Type B pancreatic cell (in vitro differentiated cells): ENCODE measurements around the gene CEP55. TPM values are rescaled to one million over a fixed set of nuclear protein-coding genes. Genes with fewer than 3 reads are reported as not detected.

ENCODE experiments used
- DNase-seq: peaks from one replicate; pipeline ENCODE4 v3.0.0; 2021; ENCODE audit warnings: mixed read lengths; ENCODE audit not compliant: unreplicated experiment; ENCODE audit errors: extremely low spot score
- H3K27ac Mint-ChIP-seq: 2 replicates; pipeline ENCODE4 v1.8.0; 2021; ENCODE audit warnings: mild to moderate bottlenecking, mixed read lengths
- H3K27me3 Mint-ChIP-seq: 2 replicates; pipeline ENCODE4 v1.8.0; 2021; ENCODE audit warnings: mixed read lengths
- H3K36me3 Mint-ChIP-seq: 2 replicates; pipeline ENCODE4 v1.8.0; 2021; ENCODE audit warnings: mixed read lengths
- H3K4me1 Mint-ChIP-seq: one replicate; pipeline ENCODE4 v1.8.0; 2021; ENCODE audit warnings: mixed read lengths; ENCODE audit not compliant: unreplicated experiment
- H3K4me3 Mint-ChIP-seq: 2 replicates; pipeline ENCODE4 v1.8.0; 2021; ENCODE audit warnings: mild to moderate bottlenecking, mixed read lengths
- H3K9me3 Mint-ChIP-seq: 2 replicates; pipeline ENCODE4 v1.8.0; 2021; ENCODE audit warnings: mixed read lengths
- CTCF ChIP-seq: fragments of 200-600 bp; sonication (generic); conservative IDR thresholded peaks from 2 replicates; pipeline ENCODE4 v1.5.0; 2021; ENCODE audit warnings: antibody characterized with exemption, mild to moderate bottlenecking
- total RNA-seq: library from RNA; stranded (reverse); gene quantifications from 2 replicates; pipeline ENCODE4 v1.2.1, GENCODE V29; 2021; ENCODE audit warnings: low replicate concordance

Gene CEP55
- total RNA-seq, 1 donor from 2014 or later: 14.8 TPM

- TF ChIP-seq CTCF: no peak
- H3K27ac Mint-ChIP-seq: no peak overlapping the region
- no peaks in the 10 kb centered on the region for H3K36me3 Mint-ChIP-seq
- H3K4me3 Mint-ChIP-seq: no peak overlapping the region
- H3K27me3 Mint-ChIP-seq: no peaks in the 10 kb centered on the region
- H3K9me3 Mint-ChIP-seq: no peaks in the 10 kb centered on the region
- no peak for DNase-seq
- H3K4me1 Mint-ChIP-seq: no peaks in the 10 kb centered on the region
Measured at GRCh38 chr10:93488956-93489528, 7.4 kb upstream of the CEP55 start.

- TF ChIP-seq CTCF: no peak
- Mint-ChIP-seq H3K9me3 (no peaks in the 10 kb centered on the region), H3K27ac (no peak overlapping the region), H3K27me3 (no peaks in the 10 kb centered on the region), H3K4me1 (no peaks in the 10 kb centered on the region), H3K4me3 (no peak overlapping the region), H3K36me3 (no peaks in the 10 kb centered on the region)
- no peak for DNase-seq
Measured at GRCh38 chr10:93491602-93492121, 4.8 kb upstream of the CEP55 start.

- Mint-ChIP-seq H3K9me3 (no peaks in the 10 kb centered on the region), H3K4me1 (peaks cover 2% of the 10 kb centered on the region), H3K27ac (no peak overlapping the region), H3K36me3 (no peaks in the 10 kb centered on the region), H3K4me3 (no peak overlapping the region), H3K27me3 (no peaks in the 10 kb centered on the region)
- peak; percentile 61 for TF ChIP-seq CTCF
- no peak for DNase-seq
Measured at GRCh38 chr10:93493162-93493561, 3.2 kb upstream of the CEP55 start.

- Mint-ChIP-seq H3K27ac (no peak overlapping the region), H3K27me3 (no peaks in the 10 kb centered on the region), H3K36me3 (no peaks in the 10 kb centered on the region), H3K4me1 (peaks cover 13% of the 10 kb centered on the region), H3K4me3 (peak overlapping the region; percentile 19), H3K9me3 (no peaks in the 10 kb centered on the region)
- no peak for DNase-seq
- TF ChIP-seq CTCF: no peak
Measured at GRCh38 chr10:93494494-93494893, 1.9 kb upstream of the CEP55 start.

GRCh38 chr10:93495654-93496321 is 624 bp upstream of the CEP55 start:
- no peak for TF ChIP-seq CTCF
- peak overlapping the region; percentile 92 for H3K27ac Mint-ChIP-seq
- no peak for DNase-seq
- H3K36me3 Mint-ChIP-seq: no peaks in the 10 kb centered on the region
- no peaks in the 10 kb centered on the region for H3K27me3 Mint-ChIP-seq
- peaks cover 13% of the 10 kb centered on the region for H3K4me1 Mint-ChIP-seq
- no peaks in the 10 kb centered on the region for H3K9me3 Mint-ChIP-seq
- peak overlapping the region; percentile 98 for H3K4me3 Mint-ChIP-seq
